ENCODE results near the gene PPBP.

GRCh38 chr4:74013264-74013663 lies 25.3 kb upstream of the PPBP start:
- TF ChIP-seq CTCF (conservative IDR thresholded peaks at IDR 0.05; ENCODE audit: low read length) (no peak), EZH2phosphoT487 (IDR thresholded peaks at IDR 0.05; ENCODE audit: borderline replicate concordance) (no peak)

Measured in Loucy (cell line).